Measurements from ENCODE around the gene KAT8. TPM values are rescaled to one million over a fixed set of nuclear protein-coding genes. Genes with fewer than 3 reads are reported as not detected.

KAT8 gene
- total RNA-seq, 4 donors from 2014 or later: 61.0 to 83.4 (median 72.6) TPM

DNA sequence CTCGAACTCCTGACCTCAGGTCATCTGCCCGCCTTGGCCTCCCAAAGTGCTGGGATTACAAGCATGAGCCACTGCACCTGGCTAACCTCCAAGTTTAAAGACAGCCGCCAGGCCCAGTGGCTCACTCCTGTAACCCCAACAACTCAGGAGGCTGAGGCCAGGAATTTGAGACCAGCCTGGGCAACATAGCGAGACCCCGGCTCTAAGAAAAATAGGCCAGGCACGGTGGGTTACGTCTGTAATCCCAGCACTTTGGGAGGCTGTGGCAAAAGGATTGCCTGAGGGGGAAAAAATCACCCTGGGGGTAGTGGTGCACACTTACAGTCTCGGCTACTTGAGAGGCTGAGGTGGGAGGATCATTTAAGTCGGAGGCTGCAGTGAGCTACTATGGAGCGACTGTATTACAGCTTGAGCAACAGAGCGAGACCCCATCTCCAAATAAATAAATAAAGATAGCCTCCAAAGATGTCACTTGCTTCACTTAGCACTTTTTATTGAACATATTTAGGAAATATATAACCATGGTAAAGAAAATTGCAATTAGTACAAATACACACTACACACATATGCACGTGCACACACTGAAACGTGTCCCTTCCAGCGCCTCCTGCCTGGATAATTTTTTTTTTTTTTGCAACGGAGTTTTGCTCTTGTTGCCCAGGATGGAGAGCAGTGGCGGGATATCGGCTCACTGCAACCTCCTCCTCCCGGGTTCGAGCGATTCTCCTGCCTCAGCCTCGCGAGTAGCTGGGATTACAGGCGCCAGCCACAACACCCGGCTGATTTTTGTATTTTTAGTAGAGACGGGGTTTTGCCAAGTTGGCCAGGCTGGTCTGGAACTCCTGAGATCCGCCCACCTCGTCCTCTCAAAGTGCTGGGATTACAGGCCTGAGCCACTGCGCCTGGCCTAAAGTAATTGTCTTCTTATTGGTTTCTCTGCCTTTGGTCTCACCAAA is 10.7 kb upstream of the KAT8 start:
- Histone ChIP-seq H3K4me1 (peaks cover 24 to 33% (median 29%) of the 10 kb centered on the region in 4 donors), H3K36me3 (peaks cover 20 to 28% (median 27%) of the 10 kb centered on the region in 4 donors), H3K27me3 (no peaks in the 10 kb centered on the region), H3K4me3 (no peak overlapping the region), H3K27ac (replicated peaks in 1 of 4) (peak overlapping the region in 2 of 4 donors; percentile 46 to 76), H3K9me3 (no peaks in the 10 kb centered on the region)
- DNase-seq (ENCODE audit: extremely low spot score): no peak
- TF ChIP-seq POLR2AphosphoS5 (IDR thresholded peaks at IDR 0.05) (no peak), EP300 (IDR thresholded peaks at IDR 0.05) (no peak), POLR2A (IDR thresholded peaks at IDR 0.05; ENCODE audit: low read depth) (no peak)
- TF ChIP-seq, protein P1, sequence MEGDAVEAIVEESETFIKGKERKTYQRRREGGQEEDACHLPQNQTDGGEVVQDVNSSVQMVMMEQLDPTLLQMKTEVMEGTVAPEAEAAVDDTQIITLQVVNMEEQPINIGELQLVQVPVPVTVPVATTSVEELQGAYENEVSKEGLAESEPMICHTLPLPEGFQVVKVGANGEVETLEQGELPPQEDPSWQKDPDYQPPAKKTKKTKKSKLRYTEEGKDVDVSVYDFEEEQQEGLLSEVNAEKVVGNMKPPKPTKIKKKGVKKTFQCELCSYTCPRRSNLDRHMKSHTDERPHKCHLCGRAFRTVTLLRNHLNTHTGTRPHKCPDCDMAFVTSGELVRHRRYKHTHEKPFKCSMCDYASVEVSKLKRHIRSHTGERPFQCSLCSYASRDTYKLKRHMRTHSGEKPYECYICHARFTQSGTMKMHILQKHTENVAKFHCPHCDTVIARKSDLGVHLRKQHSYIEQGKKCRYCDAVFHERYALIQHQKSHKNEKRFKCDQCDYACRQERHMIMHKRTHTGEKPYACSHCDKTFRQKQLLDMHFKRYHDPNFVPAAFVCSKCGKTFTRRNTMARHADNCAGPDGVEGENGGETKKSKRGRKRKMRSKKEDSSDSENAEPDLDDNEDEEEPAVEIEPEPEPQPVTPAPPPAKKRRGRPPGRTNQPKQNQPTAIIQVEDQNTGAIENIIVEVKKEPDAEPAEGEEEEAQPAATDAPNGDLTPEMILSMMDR (IDR thresholded peaks at IDR 0.05): no peak
- WGBS: 93% methylated on average over 26 of the region's 28 CpGs
- intact Hi-C loops (cut with DNase I): loop anchor here (5.0 kb wide), 1 partner anchor 36 kb away; no protein-coding TSS in a partner anchor

DNA sequence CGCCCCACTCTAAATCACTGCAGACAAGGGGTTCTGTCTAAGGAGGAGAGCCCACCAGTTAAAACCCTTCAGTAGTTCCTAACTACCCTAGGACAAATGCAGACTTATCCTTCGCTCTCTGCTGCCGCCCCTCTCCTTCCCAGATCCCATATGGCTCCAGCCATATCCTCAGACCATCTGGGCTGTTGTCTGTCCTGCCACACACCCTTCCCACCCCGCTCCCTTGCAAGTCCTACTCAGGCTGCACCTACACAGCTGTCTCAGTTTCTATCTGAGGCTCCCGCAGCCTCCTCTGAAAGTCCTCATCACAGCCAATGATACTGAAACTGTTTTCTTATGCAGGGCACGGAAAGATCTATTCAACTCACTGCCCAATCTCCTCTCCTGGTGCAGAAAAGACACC is 10.0 kb upstream of the KAT8 start:
- no peaks in the 10 kb centered on the region for H3K27me3 ChIP-seq
- no peaks in the 10 kb centered on the region for H3K9me3 ChIP-seq
- WGBS: 88% methylated on average over 6 of the region's 6 CpGs
- H3K36me3 ChIP-seq: peaks cover 25 to 34% (median 33%) of the 10 kb centered on the region in 4 donors
- no peak overlapping the region for H3K4me3 ChIP-seq
- DNase-seq (ENCODE audit: extremely low spot score): no peak
- TF ChIP-seq, protein P1 (IDR thresholded peaks at IDR 0.05): no peak
- TF ChIP-seq POLR2A (IDR thresholded peaks at IDR 0.05; ENCODE audit: low read depth): no peak
- intact Hi-C loops (cut with DNase I): loop anchor here (5.0 kb wide), 1 partner anchor 35 kb away; no protein-coding TSS in a partner anchor
- peaks cover 28 to 33% (median 29%) of the 10 kb centered on the region in 4 donors for H3K4me1 ChIP-seq
- H3K27ac ChIP-seq (replicated peaks in 1 of 4): peak overlapping the region in 2 of 4 donors; percentile 88 to 93

DNA sequence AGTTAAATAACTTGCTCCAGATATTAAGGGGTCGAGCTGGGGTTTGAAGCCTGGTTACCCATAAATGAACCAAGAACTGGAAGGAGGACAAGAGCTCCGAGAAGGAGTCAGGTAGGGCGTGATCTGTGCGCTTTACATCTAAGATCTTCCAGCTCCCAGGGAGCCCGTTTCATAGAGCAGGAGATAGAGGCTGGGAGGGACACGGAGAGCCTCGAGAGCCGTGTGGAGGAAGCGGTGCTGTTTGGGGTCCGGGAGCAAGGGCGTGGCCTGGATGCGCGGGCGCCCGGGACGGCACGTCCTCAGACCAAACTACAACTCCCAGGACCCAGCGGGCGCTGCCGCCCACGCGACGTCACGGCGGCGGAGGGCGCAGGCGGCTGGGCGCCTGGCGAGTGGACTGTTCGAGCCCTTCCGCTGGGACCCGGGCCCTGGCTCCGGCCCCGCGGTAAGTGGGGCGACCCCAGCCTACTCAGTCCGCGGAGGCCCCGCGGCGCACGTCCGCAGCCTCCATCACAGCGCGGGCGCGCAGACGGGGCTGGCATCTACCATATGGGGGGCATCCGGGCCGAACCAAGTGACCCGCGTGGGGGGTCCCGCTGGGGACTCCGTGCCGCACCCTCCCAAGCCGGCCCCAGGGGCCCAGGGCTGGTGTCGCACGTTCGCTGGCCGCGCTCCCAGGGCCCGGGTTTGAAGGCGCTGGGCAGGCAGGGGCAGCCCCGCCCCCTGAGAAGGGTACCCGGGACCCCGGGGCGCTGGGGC is 9.2 kb upstream of the KAT8 start, which contains the start of gene BCKDK:
Gene BCKDK, plus strand, starts transcription at position 352 of the 759 bp plus-strand sequence. CDS start 838 bp downstream, outside the sequence.
- Histone ChIP-seq H3K4me3 (peak within 1 kb of the TSS; percentile 89 to 98 (median 91)), H3K9me3 (no peaks in the 10 kb centered on the region), H3K27ac (replicated peaks in 1 of 4) (peak within 1 kb of the TSS; percentile 88 to 93 (median 91)), H3K27me3 (no peaks in the 10 kb centered on the region), H3K4me1 (peaks cover 29 to 37% (median 35%) of the 10 kb centered on the region in 4 donors), H3K36me3 (peaks cover 25 to 42% (median 39%) of the 10 kb centered on the region in 4 donors)
- TF ChIP-seq POLR2AphosphoS5 (IDR thresholded peaks at IDR 0.05): peak; percentile 83
- TF ChIP-seq, protein P1 (IDR thresholded peaks at IDR 0.05): no peak
- no peak for TF ChIP-seq EP300 (IDR thresholded peaks at IDR 0.05)
- TF ChIP-seq POLR2A (IDR thresholded peaks at IDR 0.05; ENCODE audit: low read depth): peak; percentile 63
- DNase-seq (ENCODE audit: extremely low spot score): no peak
- intact Hi-C loops (cut with DNase I): loop anchor here (5.0 kb wide), 1 partner anchor 34 kb away; no protein-coding TSS in a partner anchor
- 14% methylated on average over 18 of the region's 68 CpGs for WGBS

DNA sequence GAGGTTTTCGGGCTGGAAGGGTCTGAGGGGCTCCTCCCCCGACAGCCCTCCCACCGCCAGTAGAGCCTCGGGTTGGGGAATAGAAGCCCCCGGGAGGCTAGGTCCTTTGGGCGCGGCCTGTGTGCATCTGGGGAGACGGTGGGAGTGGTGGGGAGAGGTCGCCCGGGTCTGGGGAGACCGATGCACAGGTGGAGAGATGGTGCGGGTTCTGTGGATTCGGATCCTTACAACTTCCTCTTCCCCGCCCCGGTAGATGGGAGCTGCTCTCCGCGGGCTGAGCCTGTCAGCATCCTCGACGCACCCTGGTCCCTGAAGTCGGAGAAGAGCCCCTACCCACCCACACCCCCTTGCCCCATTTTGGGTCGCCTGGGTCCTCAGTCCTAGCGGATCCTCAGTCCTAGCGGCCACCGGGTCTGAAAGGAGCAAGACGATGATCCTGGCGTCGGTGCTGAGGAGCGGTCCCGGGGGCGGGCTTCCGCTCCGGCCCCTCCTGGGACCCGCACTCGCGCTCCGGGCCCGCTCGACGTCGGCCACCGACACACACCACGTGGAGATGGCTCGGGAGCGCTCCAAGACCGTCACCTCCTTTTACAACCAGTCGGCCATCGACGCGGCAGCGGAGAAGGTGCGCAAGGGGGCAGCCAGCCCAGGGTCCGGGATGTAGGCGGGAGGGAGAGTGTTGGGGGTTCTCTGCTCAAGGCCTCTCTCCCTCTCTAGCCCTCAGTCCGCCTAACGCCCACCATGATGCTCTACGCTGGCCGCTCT is 8.5 kb upstream of the KAT8 start:
- no peak for DNase-seq (ENCODE audit: extremely low spot score)
- Histone ChIP-seq H3K27ac (replicated peaks in 1 of 4) (peak overlapping the region; percentile 88 to 93 (median 91)), H3K4me1 (peaks cover 29 to 44% (median 40%) of the 10 kb centered on the region in 4 donors), H3K36me3 (peaks cover 25 to 43% (median 40%) of the 10 kb centered on the region in 4 donors), H3K4me3 (peak overlapping the region; percentile 89 to 98 (median 91)), H3K27me3 (no peaks in the 10 kb centered on the region), H3K9me3 (no peaks in the 10 kb centered on the region)
- intact Hi-C loops (cut with DNase I): loop anchor here (5.0 kb wide), 1 partner anchor 33 kb away; no protein-coding TSS in a partner anchor
- WGBS: 48% methylated on average over 37 of the region's 57 CpGs
- TF ChIP-seq, protein P1 (IDR thresholded peaks at IDR 0.05): no peak
- TF ChIP-seq EP300 (IDR thresholded peaks at IDR 0.05) (no peak), POLR2AphosphoS5 (IDR thresholded peaks at IDR 0.05) (no peak), POLR2A (IDR thresholded peaks at IDR 0.05; ENCODE audit: low read depth) (no peak)
